ENCODE data around the gene COG4.

Gene COG4

GRCh38 chr16:70511833-70512232 lies 11.5 kb downstream of the COG4 start:
- TF ChIP-seq, protein P1, sequence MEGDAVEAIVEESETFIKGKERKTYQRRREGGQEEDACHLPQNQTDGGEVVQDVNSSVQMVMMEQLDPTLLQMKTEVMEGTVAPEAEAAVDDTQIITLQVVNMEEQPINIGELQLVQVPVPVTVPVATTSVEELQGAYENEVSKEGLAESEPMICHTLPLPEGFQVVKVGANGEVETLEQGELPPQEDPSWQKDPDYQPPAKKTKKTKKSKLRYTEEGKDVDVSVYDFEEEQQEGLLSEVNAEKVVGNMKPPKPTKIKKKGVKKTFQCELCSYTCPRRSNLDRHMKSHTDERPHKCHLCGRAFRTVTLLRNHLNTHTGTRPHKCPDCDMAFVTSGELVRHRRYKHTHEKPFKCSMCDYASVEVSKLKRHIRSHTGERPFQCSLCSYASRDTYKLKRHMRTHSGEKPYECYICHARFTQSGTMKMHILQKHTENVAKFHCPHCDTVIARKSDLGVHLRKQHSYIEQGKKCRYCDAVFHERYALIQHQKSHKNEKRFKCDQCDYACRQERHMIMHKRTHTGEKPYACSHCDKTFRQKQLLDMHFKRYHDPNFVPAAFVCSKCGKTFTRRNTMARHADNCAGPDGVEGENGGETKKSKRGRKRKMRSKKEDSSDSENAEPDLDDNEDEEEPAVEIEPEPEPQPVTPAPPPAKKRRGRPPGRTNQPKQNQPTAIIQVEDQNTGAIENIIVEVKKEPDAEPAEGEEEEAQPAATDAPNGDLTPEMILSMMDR (IDR thresholded peaks at IDR 0.05; ENCODE audit: extremely low read depth, missing control alignments), result no peak

GRCh38 chr16:70510216-70510615 lies 13.1 kb downstream of the COG4 start:
- TF ChIP-seq, protein P1 (IDR thresholded peaks at IDR 0.05; ENCODE audit: extremely low read depth, missing control alignments), result no peak
- DNase-seq (ENCODE audit: low spot score), result no peak

More at GRCh38 chr16:70511833-70512232, 11.5 kb downstream of the COG4 start:
- DNase-seq (ENCODE audit: low spot score), result no peak

DNA sequence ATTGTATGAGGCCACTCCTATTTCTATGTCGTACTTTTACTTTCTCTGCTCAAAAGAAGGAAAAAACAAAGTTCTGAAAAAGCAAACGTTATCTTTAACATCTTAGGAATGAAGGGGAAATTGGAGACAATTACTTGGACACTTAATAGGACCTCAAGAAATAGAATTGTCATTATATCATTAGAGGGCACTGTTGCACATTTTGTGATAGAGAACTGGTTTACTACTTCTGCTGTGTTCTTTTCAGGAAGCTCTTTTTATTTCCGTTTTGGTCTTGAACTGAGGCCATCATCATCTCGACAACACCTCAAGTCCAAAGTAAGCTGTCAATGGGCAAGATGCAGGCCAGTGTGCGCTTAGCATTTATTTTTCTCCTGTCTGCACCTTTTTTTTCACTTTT lies 14.6 kb downstream of the COG4 start:
- peak; percentile 31 for DNase-seq (ENCODE audit: low spot score)
- TF ChIP-seq, protein P1 (IDR thresholded peaks at IDR 0.05; ENCODE audit: extremely low read depth, missing control alignments), result no peak

DNA sequence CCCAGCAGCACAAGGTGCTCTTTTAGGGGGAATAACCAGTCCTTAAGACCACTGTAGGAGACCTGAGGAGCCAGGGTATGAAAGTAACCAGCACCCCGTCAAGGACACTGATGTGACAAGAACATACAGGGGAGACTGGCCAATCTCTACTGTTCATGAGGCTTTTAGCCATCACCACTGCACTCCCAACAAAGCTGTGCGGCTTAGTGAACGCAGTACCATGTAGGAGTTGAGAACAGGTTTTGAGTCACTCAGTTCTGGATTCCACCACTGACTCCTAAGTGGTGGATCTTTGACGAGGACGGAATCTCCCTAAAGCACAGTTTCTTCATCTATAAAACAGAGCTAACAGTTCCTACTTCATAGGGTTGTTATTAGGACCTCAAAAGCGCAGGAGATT lies 26.8 kb downstream of the COG4 start:
- TF ChIP-seq, protein P1 (IDR thresholded peaks at IDR 0.05; ENCODE audit: extremely low read depth, missing control alignments), result no peak
- DNase-seq (ENCODE audit: low spot score), result no peak

GRCh38 chr16:70495425-70496182 lies 27.8 kb downstream of the COG4 start:
- TF ChIP-seq, protein P1 (IDR thresholded peaks at IDR 0.05; ENCODE audit: extremely low read depth, missing control alignments), result no peak
- no peak for DNase-seq (ENCODE audit: low spot score)

DNA sequence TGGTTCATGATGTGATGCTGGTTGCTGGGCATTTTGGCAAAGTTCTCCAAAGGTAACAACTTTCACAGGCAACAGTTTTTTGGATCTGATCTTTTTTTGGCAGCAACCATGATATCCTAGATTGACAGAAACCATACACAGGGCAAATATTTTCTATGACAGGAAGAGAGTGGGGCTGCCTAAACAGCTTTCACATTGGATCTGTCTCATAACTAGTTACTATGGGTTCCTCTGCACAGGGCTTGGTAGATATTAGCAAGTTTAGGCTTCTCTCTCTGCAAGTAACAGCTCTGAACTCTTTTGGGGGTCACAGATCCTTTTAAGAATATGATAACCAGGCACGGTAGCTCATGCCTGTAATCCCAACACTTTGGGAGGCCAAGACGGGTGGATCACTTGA lies 28.6 kb downstream of the COG4 start:
- TF ChIP-seq, protein P1 (IDR thresholded peaks at IDR 0.05; ENCODE audit: extremely low read depth, missing control alignments), result no peak
- no peak for DNase-seq (ENCODE audit: low spot score)

- TF ChIP-seq, protein P1 (IDR thresholded peaks at IDR 0.05; ENCODE audit: extremely low read depth, missing control alignments), result no peak
- DNase-seq (ENCODE audit: low spot score), result no peak
Observed at GRCh38 chr16:70494202-70494770, 29.1 kb downstream of the COG4 start.
